HCT116 (cell line): ENCODE data around the gene MEGF6. TPM values are rescaled to one million over a fixed set of nuclear protein-coding genes. Genes with fewer than 3 reads are reported as not detected.

Experiments used
- ATAC-seq: fragments of 200-7000 bp; cut with Tn5 transposase; 2 replicates; pipeline ENCODE4 v1.9.1; 2020; ENCODE audit warnings: mild to moderate bottlenecking, moderate library complexity
- BruUV-seq: library from RNA; stranded (reverse); fragments of 400-500 nt; replicated peaks from 2 replicates; lab custom pipeline; 2021; lab: Mats Ljungman, UMichigan
- CTCF ChIA-PET: fragments of 300-600 bp; sonication (Branson Sonifier 250); formaldehyde crosslinking; loops from one replicate; lab custom pipeline; 2021; ENCODE audit warnings: antibody characterized with exemption; lab: Charles Lee
- POLR2A ChIA-PET: fragments of 300-600, 350-600 bp; sonication (Branson Sonifier 250); formaldehyde crosslinking; loops from one replicate; lab custom pipeline; 2021; ENCODE audit warnings: antibody characterized with exemption; lab: Charles Lee
- RAD21 ChIA-PET, 2 experiments: fragments of 300-600 bp; sonication (Branson Sonifier 250); formaldehyde crosslinking; loops; one replicate each; lab custom pipeline; 2023; ENCODE audit warnings: low total read pairs in 2 of 2; ENCODE audit not compliant: uncharacterized antibody in 2 of 2, unreplicated experiment in 2 of 2, low non-redundant PET in 1 of 2; lab: Charles Lee
- DNase-seq: peaks from one replicate; pipeline ENCODE4 v3.0.0-alpha.2; 2010; ENCODE audit warnings: low read depth, low spot score
- H2AFZ ChIP-seq: fragments of 200-600 bp; shearing (Covaris generic), sonication (generic); 2 replicates; pipeline ENCODE4 v1.6.1; 2017; ENCODE audit warnings: low read depth, mixed run types, mixed read lengths, antibody characterized with exemption, low read length; ENCODE audit not compliant: poor library complexity, severe bottlenecking
- H3K27ac ChIP-seq: 2 replicates; pipeline ENCODE4 v1.5.1; 2012; ENCODE audit warnings: low read depth, low read length
- H3K27me3 ChIP-seq: fragments of 200-600 bp; sonication (generic); 2 replicates; pipeline ENCODE4 v1.6.1; 2016; ENCODE audit warnings: mixed run types, low read length, mixed read lengths; ENCODE audit not compliant: insufficient read depth
- H3K36me3 ChIP-seq, 2 experiments: fragments of 200-500 bp in 1 of 2; fragments of 200-600 bp in 1 of 2; sonication (Bioruptor generic) in 1 of 2; sonication (generic) in 1 of 2; 2 replicates each; pipeline versions ENCODE4 v1.5.1 to v1.6.1; 2014 to 2016; ENCODE audit warnings: low read length in 2 of 2, inconsistent platforms in 1 of 2, mixed read lengths in 1 of 2, mixed run types in 1 of 2; ENCODE audit not compliant: insufficient read depth in 2 of 2, control insufficient read depth in 1 of 2
- H3K4me1 ChIP-seq, 2 experiments: fragments of 200-600 bp in 1 of 2; sonication (generic) in 1 of 2; 2 replicates each; pipeline versions ENCODE4 v1.5.1 to v1.6.1; 2012 to 2017; ENCODE audit warnings: low read length in 2 of 2, inconsistent platforms in 1 of 2, mild to moderate bottlenecking in 1 of 2, mixed read lengths in 1 of 2, mixed run types in 1 of 2, moderate library complexity in 1 of 2; ENCODE audit not compliant: insufficient read depth in 2 of 2, control insufficient read depth in 1 of 2
- H3K4me2 ChIP-seq: fragments of 200-600 bp; sonication (generic); 2 replicates; pipeline ENCODE4 v1.6.1; 2017; ENCODE audit warnings: mixed run types, low read length, mixed read lengths
- H3K4me3 ChIP-seq, 2 experiments: fragments of 200-600 bp in 1 of 2; sonication (generic) in 1 of 2; replicated peaks in 1 of 2; 2 replicates each; pipeline ENCODE4 v1.5.1; 2011 to 2016; ENCODE audit warnings: low read length in 2 of 2, control low read depth in 1 of 2, low read depth in 1 of 2, mild to moderate bottlenecking in 1 of 2, mixed read lengths in 1 of 2, mixed run types in 1 of 2
- H3K79me2 ChIP-seq: fragments of 200-600 bp; sonication (generic); 2 replicates; pipeline ENCODE4 v1.6.1; 2017; ENCODE audit warnings: mild to moderate bottlenecking, mixed run types, low read length, moderate library complexity, mixed read lengths; ENCODE audit not compliant: insufficient read depth
- H3K9ac ChIP-seq: fragments of 200-600 bp; sonication (generic); 2 replicates; pipeline ENCODE4 v1.6.1; 2016; ENCODE audit warnings: low read length, mixed read lengths
- H3K9me2 ChIP-seq: fragments of 200-600 bp; sonication (generic), shearing (Covaris generic); 2 replicates; pipeline ENCODE4 v1.6.1; 2017; ENCODE audit warnings: mixed run types, mild to moderate bottlenecking, moderate library complexity; ENCODE audit not compliant: insufficient read depth
- H3K9me3 ChIP-seq, 2 experiments: fragments of 200-500 bp in 1 of 2; fragments of 200-600 bp in 1 of 2; sonication (Bioruptor generic) in 1 of 2; sonication (generic) in 1 of 2; 2 replicates each; pipeline ENCODE4 v1.6.1; 2014 to 2017; ENCODE audit warnings: low read length in 2 of 2, mixed read lengths in 2 of 2, inconsistent platforms in 1 of 2, low read depth in 1 of 2, mild to moderate bottlenecking in 1 of 2, mixed run types in 1 of 2, moderate library complexity in 1 of 2; ENCODE audit not compliant: control insufficient read depth in 1 of 2, insufficient read depth in 1 of 2
- H4K20me1 ChIP-seq: fragments of 200-600 bp; sonication (generic), shearing (Covaris generic); 2 replicates; pipeline ENCODE4 v1.6.1; 2017; ENCODE audit warnings: mixed run types, mild to moderate bottlenecking, moderate library complexity; ENCODE audit not compliant: insufficient read depth
- EGR1 ChIP-seq: IDR thresholded peaks from 2 replicates; pipeline ENCODE4 v1.6.1; 2012; ENCODE audit warnings: low read depth
- ELF1 ChIP-seq: IDR thresholded peaks from 2 replicates; pipeline ENCODE4 v1.6.1; 2012; ENCODE audit warnings: low read depth, borderline replicate concordance
- EZH2phosphoT487 ChIP-seq: fragments of 200-600 bp; IDR thresholded peaks from 2 replicates; pipeline ENCODE4 v1.6.1; 2018; ENCODE audit warnings: antibody characterized with exemption, borderline replicate concordance
- JUND ChIP-seq: IDR thresholded peaks from 2 replicates; pipeline ENCODE4 v1.6.1; 2012
- POLR2A ChIP-seq: IDR thresholded peaks from 2 replicates; pipeline ENCODE4 v1.7.0; 2011; ENCODE audit warnings: borderline replicate concordance; ENCODE audit not compliant: insufficient read depth, insufficient read length; ENCODE audit errors: extremely low read depth
- RAD21 ChIP-seq: IDR thresholded peaks from 2 replicates; pipeline ENCODE4 v1.6.1; 2012; ENCODE audit warnings: low read depth, mild to moderate bottlenecking
- SP1 ChIP-seq: IDR thresholded peaks from 2 replicates; pipeline ENCODE4 v1.6.1; 2012; ENCODE audit warnings: low read depth
- SRF ChIP-seq: IDR thresholded peaks from 2 replicates; pipeline ENCODE4 v1.6.1; 2012; ENCODE audit warnings: low read depth
- TCF7L2 ChIP-seq: IDR thresholded peaks from 2 replicates; pipeline ENCODE4 v1.7.0; 2011; ENCODE audit warnings: borderline replicate concordance, inconsistent platforms; ENCODE audit not compliant: insufficient read depth, insufficient read length; ENCODE audit errors: extremely low read depth
- ZFX ChIP-seq: fragments of 450-650 bp; IDR thresholded peaks from 2 replicates; pipeline ENCODE4 v1.6.1; 2017
- intact Hi-C: fragments of 100-400 bp; cut with micrococcal nuclease; formaldehyde crosslinking; loops from 2 replicates; pipeline ENCODE4 v1.10.0; 2022
- total RNA-seq: library from RNA; stranded (reverse); gene quantifications from one replicate; pipeline ENCODE4 v1.2.1, GENCODE V29; 2021; ENCODE audit not compliant: unreplicated experiment
- TF ChIP-seq, protein P1 (sequence below): IDR thresholded peaks from 2 replicates; pipeline ENCODE4 v1.6.1; 2012
- TF ChIP-seq, protein P2 (sequence below): IDR thresholded peaks from 2 replicates; pipeline ENCODE4 v1.6.1; 2011; ENCODE audit warnings: mild to moderate bottlenecking, low read length, moderate library complexity; ENCODE audit not compliant: insufficient replicate concordance; ENCODE audit errors: extremely low read depth
- TF ChIP-seq, protein P3 (sequence below): IDR thresholded peaks from 2 replicates; pipeline ENCODE4 v1.6.1; 2012

MEGF6 gene
- total RNA-seq, 1 experiment from 2014 or later = 47.6 TPM

DNA sequence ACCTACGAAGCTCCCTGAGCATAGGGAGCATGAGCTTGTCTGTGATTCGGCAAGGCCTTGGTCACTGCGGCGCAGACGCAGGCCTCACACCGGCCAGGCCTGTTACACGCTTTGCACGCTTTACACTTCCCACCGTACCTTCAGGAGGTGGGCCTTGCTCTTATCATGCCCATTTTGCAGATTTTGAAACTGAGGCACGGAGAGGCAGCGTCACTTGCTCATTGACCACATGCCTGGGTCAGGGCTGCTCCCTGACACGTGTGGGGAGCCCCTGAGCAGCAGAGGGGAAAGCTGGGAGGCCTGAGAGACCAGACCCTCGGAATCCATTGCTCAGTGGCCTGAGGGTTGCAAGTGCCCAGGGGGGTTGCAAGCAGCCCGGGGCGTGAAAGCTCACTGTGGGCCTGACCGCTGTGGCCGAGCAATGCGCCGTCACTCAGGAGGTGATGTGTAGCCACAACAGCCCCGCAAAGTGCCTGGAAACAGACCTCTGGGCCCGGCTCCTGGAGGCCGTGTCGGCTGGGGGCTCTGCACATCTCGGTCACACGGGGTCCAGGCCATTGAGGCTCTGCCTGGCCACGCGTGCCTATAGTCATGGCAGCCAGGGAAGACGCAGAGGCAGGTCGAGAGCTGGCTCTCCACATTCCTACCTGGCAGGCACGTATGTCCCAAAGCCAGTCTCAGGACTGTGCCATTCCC lies 149.9 kb downstream of the MEGF6 start:
- intact Hi-C loops = no loop called here
- ATAC-seq (no peak), DNase-seq (no peak)
- ChIA-PET RAD21 (no interaction called here), CTCF (no interaction called here), POLR2A (no interaction called here)
- H3K4me3 ChIP-seq = no peak overlapping the region
- no peaks in the 10 kb centered on the region for H3K36me3 ChIP-seq
- peak overlapping the region; percentile 30; the same call in 1 of the 2 replicates for H3K9ac ChIP-seq
- H3K79me2 ChIP-seq = peaks cover under 1% of the 10 kb centered on the region; the same call in 1 of the 2 replicates
- no peak overlapping the region for H2AFZ ChIP-seq
- no peak for TF ChIP-seq POLR2A
- TF ChIP-seq, protein P1, sequence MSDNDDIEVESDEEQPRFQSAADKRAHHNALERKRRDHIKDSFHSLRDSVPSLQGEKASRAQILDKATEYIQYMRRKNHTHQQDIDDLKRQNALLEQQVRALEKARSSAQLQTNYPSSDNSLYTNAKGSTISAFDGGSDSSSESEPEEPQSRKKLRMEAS = no peak
- no peak for TF ChIP-seq SP1
- TF ChIP-seq, protein P2, sequence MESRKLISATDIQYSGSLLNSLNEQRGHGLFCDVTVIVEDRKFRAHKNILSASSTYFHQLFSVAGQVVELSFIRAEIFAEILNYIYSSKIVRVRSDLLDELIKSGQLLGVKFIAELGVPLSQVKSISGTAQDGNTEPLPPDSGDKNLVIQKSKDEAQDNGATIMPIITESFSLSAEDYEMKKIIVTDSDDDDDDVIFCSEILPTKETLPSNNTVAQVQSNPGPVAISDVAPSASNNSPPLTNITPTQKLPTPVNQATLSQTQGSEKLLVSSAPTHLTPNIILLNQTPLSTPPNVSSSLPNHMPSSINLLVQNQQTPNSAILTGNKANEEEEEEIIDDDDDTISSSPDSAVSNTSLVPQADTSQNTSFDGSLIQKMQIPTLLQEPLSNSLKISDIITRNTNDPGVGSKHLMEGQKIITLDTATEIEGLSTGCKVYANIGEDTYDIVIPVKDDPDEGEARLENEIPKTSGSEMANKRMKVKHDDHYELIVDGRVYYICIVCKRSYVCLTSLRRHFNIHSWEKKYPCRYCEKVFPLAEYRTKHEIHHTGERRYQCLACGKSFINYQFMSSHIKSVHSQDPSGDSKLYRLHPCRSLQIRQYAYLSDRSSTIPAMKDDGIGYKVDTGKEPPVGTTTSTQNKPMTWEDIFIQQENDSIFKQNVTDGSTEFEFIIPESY = no peak
- no peak for TF ChIP-seq EGR1
- no peak for TF ChIP-seq SRF
- no peak for TF ChIP-seq ELF1
- TF ChIP-seq TCF7L2 = no peak
- no peak for TF ChIP-seq ZFX
- no peak for TF ChIP-seq RAD21
- TF ChIP-seq JUND = no peak
- TF ChIP-seq, protein P3, sequence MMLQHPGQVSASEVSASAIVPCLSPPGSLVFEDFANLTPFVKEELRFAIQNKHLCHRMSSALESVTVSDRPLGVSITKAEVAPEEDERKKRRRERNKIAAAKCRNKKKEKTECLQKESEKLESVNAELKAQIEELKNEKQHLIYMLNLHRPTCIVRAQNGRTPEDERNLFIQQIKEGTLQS = no peak
- no peak for TF ChIP-seq EZH2phosphoT487
- no peaks in the 10 kb centered on the region for H3K9me3 ChIP-seq
- H4K20me1 ChIP-seq = no peaks in the 10 kb centered on the region
- no peaks in the 10 kb centered on the region for H3K27me3 ChIP-seq
- peaks cover 14 to 23% of the 10 kb centered on the region in 2 experiments for H3K4me1 ChIP-seq
- no peak overlapping the region for H3K27ac ChIP-seq
- 0 out of 2 replicates have a peak overlapping the region, but pooled peaks have one; percentile 51 for H3K4me2 ChIP-seq
- no peaks in the 10 kb centered on the region for H3K9me2 ChIP-seq
- BruUV-seq = no TSS peak
